Inflammatory macrophage treated with lipopolysaccharide for 4 hours (primary cell): ENCODE measurements around the gene UST.
"Not testable (repeated sequence)": the region's sequence is repeated elsewhere in the genome, so short reads cannot be mapped to it uniquely, and the experiment has no call there.

Experiments used
- DNase-seq: peaks from one replicate; pipeline ENCODE4 v3.0.0-alpha.2; 2020

UST gene

DNA sequence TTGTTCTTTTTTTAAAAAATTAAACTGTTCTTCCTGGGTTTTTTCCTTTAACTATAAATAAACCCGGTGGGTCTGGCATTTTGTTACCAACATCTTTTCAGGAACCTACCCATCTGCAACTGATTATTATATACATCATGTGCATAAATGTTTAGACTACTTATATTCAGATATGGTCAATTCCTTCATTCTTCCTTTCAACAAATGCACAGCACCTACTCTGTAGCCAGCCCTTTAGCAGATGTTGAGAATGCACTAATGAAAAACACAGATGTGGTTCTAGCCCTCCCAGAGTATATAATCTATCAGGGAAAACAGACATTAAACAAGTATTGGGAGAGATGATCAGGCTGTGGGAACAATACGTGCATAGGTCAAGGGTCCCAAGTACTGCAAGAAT, 237.1 kb downstream of the UST start:
- DNase-seq = no peak

DNA sequence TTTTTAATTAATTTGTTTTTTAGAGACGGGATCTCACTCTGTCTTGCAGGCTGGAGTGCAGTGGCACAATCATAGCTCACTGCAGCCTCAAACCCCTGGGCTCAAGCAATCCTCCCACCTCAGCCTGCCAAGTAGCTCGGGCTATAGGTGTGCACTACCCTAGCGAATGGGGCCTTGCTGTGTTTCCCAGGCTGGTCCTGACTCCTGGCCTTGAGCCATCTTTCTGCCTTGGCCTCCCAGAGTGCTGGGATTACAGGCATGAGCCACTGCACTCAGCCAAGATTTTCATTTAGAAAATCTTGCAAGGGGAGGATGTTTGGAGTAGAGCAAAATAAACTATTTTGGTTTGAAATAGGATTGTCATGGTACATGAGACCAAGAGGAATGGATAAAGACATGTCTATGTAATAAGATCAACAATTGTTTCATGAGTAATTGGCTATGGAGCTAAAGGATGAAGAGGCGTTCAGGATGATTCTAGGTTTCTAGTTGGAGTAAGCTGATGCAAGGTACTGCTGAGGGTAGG, 237.8 kb downstream of the UST start:
- DNase-seq = no peak

DNA sequence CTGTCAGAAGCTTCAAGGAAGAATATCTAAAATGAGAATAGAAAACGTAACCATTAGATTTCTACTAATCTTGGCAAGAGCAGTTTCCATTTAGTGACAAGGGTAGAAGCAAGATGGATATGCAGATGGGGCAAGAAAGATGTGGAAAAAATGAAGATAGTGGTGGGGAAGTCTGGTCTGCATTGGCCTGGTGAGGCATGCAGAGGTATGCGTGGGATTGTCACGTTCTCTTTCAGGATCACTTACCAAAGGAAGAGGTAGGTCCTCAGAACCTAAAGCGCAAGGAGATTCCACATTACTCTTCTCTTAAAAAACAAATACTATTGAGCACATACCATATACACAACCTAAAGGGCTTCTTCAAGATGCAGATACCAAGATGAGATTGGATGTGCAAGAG, 238.7 kb downstream of the UST start:
- DNase-seq = no peak

DNA sequence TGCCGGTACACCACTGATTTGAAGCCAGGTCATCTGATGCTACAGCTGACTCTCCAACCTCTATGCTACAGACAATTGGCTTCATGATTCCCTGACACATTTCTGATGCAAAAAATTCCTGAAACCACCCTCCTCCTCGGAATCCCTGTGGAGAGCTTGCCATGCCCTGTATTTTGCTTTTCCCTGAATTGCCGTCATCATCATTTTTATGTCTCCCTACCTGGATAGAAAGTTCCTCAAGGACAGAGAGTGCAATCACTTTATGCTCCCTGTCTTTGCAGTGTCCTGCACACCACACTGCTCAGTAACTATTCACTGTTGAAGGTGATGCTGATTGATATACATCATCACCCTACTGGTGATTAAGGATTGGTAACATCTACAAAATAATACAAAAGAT, 239.8 kb downstream of the UST start:
- DNase-seq = no peak

DNA sequence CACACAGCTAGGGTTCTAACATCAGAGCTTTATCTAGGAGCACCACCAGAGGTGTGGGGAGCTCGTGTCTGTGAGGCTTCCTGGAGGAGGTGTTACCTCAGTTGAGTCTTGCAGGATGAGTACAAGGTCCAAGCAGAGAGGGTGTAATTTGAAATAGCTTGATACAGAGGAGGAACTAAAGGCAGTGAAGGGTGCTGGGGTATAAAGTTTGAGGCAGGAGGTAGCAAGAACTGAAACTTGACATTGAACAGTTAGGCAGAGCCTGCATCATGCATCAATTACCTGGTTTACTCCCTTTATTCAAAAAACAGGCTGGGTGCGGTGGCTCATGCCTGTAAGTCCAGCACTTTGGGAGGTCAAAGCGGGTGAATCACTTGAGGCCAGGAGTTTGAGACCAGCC, 241.2 kb downstream of the UST start:
- DNase-seq = no peak

DNA sequence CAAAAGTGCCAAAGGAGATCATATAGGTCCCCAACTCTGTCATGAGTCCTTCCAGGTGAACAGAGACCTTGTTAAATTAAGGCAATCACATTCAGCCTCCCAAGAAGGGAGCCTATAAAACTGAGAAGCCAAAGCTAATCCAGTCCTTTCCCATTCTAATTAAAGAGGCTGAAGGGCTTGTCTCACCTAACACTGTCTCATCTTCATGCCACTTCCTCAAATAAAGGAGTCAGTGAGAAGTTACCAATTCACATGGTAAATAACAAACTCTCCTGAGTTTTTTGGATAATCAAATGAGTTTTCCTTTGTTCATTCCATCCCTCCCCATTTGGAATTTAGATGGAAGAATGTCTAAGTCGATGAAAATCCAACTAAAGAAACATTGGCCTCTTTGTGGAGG, 242.8 kb downstream of the UST start:
- DNase-seq = no peak

DNA sequence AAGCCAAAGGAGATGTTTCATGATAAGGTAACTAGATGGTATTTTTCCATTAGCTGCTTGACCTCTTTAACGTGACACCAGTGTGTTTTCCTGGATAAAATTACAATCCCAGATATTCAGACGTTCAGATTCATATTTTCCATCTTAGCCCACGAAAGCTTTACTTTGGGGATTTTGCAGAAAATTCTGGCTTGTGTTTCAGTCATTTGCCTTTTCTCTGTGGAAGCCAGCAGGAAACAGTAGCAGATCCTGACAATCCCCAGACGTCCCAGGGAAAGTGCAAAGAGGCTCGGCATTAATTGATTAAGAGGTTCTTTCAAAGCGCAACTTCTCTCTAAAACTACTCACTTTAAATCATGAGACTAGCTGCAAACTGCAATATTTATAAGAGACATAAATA, 243.6 kb downstream of the UST start:
- no peak for DNase-seq

DNA sequence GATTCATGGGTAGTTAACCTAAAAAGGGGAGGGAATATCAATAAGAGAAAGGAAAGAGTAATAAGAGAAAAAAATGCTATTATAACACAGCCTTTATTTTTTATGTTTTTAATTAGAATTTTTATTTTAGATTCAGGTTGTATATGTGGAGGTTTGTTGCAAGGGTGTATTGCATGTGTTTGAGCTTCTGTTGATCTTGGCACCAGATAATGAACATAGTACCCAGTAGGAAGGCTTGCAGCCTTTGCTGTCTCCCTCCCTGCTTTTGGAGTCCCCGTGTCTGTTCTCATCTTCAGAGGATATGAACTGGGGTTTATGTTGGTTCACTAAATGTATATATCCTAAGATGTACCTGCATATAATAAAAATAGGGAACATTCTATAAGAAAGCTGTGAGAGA, 250.0 kb downstream of the UST start:
- DNase-seq = no peak

DNA sequence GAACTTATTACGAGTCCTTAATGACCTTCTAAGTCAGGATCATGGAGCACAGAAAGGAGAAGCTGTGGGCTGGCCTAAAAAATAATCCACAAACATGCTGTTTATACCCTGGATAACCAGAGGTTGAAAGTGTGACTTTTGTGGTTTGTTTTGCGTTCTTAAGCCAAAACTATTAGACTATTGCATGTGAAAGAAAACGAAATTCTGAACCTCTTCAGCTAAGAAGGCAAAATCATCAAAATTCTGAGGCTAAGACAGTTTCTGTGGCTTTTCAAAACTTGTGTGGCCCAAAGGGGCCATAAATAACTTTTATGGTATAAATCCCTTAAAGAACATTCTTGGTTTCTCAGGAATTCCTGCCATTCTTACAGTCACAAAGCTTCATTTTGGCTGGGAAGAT, 251.0 kb downstream of the UST start:
- no peak for DNase-seq

DNA sequence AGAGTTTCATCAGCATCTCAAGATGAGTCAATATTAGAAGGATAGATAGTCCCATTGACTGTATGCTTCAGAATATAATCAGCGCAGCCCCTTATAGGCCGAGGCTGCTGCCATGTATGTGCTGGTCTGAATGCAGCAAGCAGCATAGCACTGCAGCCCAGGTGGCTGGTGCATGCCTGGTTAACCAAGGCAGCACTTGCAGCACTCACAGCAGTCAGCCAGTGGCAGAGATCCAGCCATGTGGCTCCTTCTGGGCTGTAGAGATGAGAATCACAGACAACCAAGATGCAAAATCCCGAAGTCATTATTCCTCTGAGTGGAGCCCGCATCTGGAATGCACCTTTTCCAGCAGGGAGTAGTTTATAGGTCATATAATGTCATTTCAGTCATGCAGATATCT, 251.9 kb downstream of the UST start:
- no peak for DNase-seq

DNA sequence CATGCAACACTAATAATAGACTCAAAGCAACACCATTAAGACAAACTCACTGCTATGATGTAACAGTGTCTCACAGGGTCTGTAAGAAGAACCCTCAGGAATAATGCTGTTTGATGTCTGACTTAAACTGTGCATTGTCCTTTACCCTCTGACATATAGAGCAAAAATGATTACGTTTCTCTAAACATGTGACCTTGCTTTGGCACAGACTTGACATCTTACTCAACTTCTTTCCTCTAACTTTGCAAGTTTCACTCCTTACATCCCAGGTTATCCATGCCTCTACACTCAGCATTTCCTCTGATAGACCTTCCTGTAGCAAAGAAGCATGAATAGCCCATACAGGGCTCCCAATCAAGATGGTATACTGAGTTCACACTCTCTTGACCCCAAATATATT, 252.7 kb downstream of the UST start:
- DNase-seq = peak; percentile 22

DNA sequence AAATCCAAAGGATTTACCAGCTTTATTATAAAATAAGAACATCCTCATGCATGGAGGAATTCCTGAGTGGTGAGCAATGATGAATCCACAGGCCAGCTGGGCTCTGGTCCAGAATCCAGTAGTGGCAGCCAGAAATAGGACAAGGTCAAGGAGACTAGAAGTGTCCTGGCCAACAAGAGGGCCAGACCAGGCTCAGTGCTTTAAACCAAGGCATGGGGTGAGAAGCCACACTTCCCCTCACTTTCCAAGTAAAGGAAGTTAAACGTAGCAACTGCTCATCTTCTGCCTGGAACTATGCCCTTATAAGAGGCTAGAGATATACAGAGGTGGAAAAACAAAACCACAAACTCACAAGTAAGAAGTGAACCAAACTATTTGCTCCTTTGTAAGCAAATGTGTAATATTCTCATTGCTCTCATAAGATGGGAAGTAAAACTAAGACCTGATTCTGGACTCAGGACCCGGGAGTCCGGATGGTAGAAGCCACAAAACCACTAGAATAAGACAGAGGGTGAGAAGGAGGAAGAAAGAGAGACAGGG, 253.2 kb downstream of the UST start:
- peak; percentile 16 for DNase-seq

DNA sequence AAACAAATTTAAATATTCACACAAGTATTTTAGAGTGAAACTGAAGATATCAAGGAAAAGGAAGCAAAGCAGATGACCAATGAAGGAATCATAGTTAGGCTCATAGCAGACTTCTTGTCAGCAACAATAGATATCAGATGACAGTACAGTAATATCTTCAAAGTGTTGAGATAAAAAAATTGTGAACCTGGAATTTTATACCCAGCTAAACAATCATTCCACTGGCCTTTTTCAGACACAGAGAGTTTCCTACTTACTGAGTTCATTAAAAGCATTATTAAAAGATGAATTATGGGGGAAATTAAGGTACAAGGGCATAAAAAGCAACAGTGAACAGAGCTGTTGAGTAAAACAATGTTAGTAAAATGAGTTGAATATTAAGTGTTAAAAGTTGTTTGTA, 254.6 kb downstream of the UST start:
- DNase-seq = no peak

DNA sequence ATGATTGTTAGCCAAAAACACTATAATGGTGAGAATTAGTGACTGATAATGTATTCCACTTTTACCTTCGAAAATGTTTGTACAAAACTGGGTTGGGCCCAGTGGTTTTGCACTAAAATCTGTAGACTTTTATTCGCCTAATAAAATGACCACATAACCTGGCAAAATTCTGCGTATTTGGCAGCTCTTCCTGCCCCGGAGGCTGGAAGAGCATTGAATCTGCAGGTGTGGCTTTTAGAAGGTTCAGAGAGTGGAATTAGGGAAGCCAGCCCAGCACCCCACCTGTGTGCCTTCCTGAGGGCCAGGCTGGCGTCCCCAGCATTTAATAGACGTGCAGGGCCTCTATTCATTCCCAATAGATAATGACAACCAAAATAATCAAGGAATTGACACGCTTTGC, 256.7 kb downstream of the UST start:
- DNase-seq = no peak

DNA sequence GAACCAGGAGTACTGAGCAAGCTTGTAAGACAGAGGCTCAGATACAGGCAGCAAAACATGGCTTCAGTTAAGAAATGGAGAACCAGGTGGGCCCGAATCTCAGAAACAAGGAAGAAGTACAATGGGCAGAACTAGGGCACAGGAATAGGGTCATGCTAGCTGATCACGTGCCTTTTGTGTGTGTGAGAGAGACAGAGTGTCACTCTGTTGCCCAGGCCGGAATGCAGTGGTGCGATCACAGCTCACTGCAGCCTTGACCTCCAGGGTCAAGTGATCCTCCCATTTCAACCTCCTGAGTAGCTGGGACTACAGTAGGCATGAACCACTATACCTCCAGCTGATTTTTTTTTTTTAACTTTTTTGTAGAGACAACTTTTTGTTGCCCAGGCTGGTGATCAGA, 257.8 kb downstream of the UST start:
- no peak for DNase-seq

DNA sequence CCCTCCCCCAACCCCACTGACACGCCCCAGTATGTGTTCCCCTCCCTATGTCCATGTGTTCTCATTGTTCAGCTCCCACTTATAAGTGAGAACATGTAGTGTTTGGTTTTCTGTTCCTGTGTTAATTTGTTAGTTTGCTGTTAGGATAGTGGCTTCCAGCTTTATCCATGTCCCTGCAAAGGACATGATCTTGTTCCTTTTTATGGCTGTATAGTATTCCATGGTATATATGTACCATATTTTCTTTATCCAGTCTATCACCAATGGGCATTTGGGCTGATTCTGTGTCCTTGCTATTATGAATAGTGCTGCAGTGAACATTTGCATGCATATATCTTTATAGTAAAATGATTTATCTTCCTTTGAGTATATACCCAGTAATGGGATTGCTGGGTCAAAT, 259.4 kb downstream of the UST start:
- DNase-seq = not testable (repeated sequence)

DNA sequence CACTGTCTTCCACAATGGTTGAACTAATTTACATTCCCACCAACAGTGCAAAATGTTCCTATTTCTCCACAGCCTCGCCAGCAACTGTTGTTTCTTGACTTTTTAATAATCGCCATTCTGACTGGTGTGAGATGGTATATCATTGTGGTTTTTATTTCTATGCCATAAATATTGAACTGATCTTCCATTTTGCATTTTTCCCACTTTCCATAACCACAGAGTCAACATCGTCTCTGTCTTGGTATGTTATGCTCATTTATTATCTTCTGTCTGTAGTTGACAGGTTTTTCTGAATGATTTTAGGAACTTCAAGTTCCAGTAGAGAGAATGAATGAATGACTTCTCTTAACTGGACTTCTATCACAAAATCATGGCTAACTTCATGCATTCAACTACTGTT, 259.8 kb downstream of the UST start:
- DNase-seq = no peak

DNA sequence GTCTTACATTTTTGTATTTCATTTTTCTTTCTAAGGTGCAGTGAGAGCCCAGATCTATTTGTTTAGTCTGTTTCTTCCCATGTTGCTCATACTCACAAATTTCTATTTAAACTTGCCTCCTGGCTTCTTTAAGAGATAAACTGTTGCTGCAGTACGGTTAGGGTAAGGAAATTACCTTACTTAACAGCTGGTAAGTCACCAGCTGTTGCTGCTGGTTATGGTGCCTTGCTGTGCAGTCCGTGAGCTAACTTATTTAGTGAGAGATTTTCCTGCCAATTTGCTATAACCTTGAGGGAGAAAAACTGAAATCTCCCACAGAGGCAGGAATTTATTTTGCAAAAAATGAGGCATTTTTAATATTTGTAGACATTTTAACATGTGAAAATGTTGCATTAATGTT, 261.0 kb downstream of the UST start:
- no peak for DNase-seq

DNA sequence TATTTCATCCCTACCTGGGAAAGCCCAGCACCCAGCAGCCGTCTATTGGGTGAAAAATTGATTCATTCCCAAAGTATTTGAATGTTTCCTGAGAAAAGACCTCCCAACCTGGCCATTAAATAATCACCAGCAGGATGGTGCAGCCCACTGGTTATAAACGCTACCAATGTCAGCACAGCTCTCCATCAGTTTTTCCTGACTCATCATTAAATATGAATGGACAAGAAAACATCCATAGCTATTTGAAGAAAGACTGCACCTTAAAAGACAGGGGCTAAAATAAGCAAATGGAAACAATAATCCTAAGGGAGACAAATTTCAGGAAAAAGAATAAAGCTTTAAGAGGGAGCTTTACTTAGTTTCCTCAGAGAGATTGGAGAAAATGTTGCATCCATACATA, 261.9 kb downstream of the UST start:
- no peak for DNase-seq

DNA sequence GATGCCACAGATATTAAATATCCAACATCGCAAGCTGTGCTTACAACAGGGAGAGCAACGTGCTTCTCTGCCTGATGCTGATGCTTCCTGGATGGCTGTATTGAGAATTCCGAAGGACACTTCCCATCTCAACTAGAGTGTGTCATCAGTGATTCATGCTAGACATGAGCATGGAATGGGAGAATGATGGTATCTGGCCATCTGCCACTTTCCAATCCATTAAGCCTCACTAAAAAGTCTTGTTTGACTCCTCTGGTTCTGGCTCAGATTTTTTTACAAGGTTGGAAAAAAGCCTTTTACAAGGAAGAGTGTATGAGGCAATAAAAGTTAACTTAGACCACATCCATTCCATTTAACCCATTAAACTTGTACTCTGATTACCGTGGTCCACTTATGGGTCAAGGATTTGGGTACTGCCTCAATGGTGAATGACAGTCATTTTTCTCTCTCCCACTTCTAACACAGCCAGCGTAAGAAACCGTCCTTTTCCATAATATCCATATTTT, 265.3 kb downstream of the UST start:
- no peak for DNase-seq

DNA sequence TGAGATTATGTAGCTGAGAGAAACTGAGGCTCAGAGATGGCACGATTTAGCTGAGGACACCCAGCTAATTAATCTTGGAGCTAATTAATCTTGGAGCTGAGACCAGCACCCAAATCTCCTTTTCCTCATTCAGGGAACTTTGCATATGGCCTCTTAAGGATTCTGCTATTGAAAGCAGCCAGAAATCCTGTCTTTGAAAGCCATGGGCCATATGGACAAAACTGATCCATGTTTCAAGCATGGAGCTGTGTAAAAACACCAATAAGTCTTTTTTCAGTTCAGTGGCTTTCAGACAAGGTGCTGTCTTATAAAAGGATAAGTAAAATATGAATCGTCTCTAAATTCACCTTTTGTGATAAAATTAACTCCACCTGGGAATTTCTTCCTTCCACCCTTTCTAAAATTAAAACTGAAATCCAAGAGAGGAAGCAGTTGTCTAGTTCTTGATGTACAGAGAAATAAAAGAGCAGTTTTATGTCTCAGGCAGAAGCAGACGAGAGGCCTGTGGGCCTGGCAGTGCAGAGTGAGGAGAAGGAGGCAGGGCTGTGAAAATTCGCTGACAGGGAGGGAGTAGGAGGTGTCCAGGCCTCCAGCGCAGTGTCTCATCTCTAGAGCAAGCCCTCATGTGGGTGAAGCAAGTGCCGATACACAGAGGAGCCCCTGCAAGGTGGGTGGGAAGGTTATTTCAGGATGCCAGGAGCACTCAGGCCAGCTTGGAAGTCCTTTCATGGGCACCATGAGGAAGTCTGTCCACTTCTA, 266.9 kb downstream of the UST start:
- no peak for DNase-seq

DNA sequence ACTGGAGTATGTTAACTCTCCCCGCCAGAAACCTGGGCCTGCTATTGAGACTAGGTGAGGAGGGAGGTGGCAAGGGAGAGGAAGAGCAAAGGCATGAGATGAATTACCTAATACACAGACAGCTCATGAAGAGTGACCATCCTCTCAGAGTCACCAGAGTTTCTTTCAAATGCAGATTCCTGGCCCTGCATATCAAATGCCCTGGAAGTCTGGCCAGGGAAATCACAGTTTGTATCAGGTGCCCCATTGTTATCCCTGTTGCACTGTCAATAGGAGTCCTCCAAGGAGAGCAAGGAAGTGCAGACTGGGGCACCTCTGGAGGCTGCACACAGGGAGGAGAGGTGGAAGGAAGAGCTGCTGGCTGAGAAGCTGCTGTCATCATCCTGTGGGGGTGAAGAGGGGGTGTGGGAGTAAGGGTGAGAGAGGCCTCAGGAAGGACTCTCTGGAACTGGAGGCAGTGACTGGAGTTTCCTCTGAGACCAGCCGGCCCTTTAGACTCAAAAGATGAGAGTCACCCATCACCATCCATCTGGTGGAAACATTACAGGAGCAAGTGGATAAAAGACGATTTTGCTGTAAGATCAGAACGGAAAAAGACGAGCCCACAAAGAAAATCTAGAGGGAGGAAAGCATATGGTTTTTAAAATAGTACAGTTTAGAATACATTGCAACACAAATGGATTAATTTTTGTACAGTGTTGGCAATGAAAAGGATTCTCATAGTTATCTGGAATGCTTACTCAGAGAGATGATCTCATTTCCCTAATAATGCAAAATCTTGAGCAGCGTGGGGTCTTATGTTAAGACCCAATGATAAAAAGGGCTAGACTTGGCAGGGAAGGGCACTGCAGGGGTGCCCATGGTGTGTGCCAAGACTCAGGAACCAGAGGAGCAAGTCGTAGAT, 268.1 kb downstream of the UST start:
- DNase-seq = no peak
